HepG2 (cell line): ENCODE data around the gene HEXD. TPM values are rescaled to one million over a fixed set of nuclear protein-coding genes. Genes with fewer than 3 reads are reported as not detected.

Experiments
- AKAP8 ChIP-seq: sonication (generic); formaldehyde crosslinking; IDR thresholded peaks from 2 replicates; pipeline ENCODE4 v1.5.1; 2020; ENCODE audit warnings: mild to moderate bottlenecking, missing genetic modification reagents
- ARID2 ChIP-seq: sonication (generic); formaldehyde crosslinking; IDR thresholded peaks from 2 replicates; pipeline ENCODE4 v1.8.1; 2022; ENCODE audit warnings: mild to moderate bottlenecking, missing genetic modification reagents, borderline replicate concordance
- KDM3A ChIP-seq: IDR thresholded peaks from 2 replicates; pipeline ENCODE4 v1.6.1; 2018; ENCODE audit warnings: low read depth, missing compliant biosample characterization
- MZF1 ChIP-seq: sonication (generic); formaldehyde crosslinking; IDR thresholded peaks from 2 replicates; pipeline ENCODE4 v1.8.1; 2023; ENCODE audit warnings: mild to moderate bottlenecking, missing genetic modification reagents, borderline replicate concordance
- PLRG1 ChIP-seq: fragments of 450-650 bp; conservative IDR thresholded peaks from 2 replicates; pipeline ENCODE4 v1.6.1; 2016
- POLR2AphosphoS5 ChIP-seq: IDR thresholded peaks from 2 replicates; pipeline ENCODE4 v1.6.1; 2012; ENCODE audit warnings: low read depth, low read length
- SMC3 ChIP-seq: IDR thresholded peaks from 2 replicates; pipeline ENCODE4 v1.6.1; 2011; ENCODE audit warnings: low read length, improper control_type of control experiment
- SOX5 ChIP-seq: IDR thresholded peaks from 2 replicates; pipeline ENCODE4 v1.6.1; 2016; ENCODE audit warnings: borderline replicate concordance
- THAP9 ChIP-seq: sonication (generic); formaldehyde crosslinking; IDR thresholded peaks from 2 replicates; pipeline ENCODE4; 2020; ENCODE audit warnings: missing genetic modification reagents, mild to moderate bottlenecking, borderline replicate concordance
- YEATS4 ChIP-seq: sonication (generic); formaldehyde crosslinking; IDR thresholded peaks from 2 replicates; pipeline ENCODE4 v1.4.0; 2020; ENCODE audit warnings: missing genetic modification reagents, borderline replicate concordance
- ZNF121 ChIP-seq: sonication (generic); formaldehyde crosslinking; IDR thresholded peaks from 2 replicates; pipeline ENCODE4 v1.5.0; 2020; ENCODE audit warnings: mild to moderate bottlenecking, missing genetic modification reagents
- ZNF207 ChIP-seq: fragments of 450-650 bp; IDR thresholded peaks from 2 replicates; pipeline ENCODE4 v1.6.1; 2016; ENCODE audit warnings: antibody characterized with exemption, borderline replicate concordance
- ZNF562 ChIP-seq: sonication (generic); formaldehyde crosslinking; IDR thresholded peaks from 2 replicates; pipeline ENCODE4 v1.8.0; 2022; ENCODE audit warnings: missing genetic modification reagents, borderline replicate concordance
- ZNF639 ChIP-seq: conservative IDR thresholded peaks from 2 replicates; pipeline ENCODE4 v1.6.1; 2018; ENCODE audit warnings: missing genetic modification reagents
- ZNF644 ChIP-seq: IDR thresholded peaks from 2 replicates; pipeline ENCODE4 v1.6.1; 2016; ENCODE audit warnings: low read depth
- ZNF678 ChIP-seq: sonication (generic); formaldehyde crosslinking; IDR thresholded peaks from 2 replicates; pipeline ENCODE4 v1.4.0; 2020; ENCODE audit warnings: mild to moderate bottlenecking, missing genetic modification reagents
- ZNF775 ChIP-seq: sonication (generic); formaldehyde crosslinking; IDR thresholded peaks from 2 replicates; pipeline ENCODE4 v1.4.0; 2020; ENCODE audit warnings: missing genetic modification reagents, mild to moderate bottlenecking, moderate library complexity, borderline replicate concordance
- ZNF878 ChIP-seq: sonication (generic); formaldehyde crosslinking; IDR thresholded peaks from 2 replicates; pipeline ENCODE4 v1.8.1; 2023; ENCODE audit warnings: mild to moderate bottlenecking, missing genetic modification reagents, moderate library complexity
- ZSCAN25 ChIP-seq: sonication (generic); formaldehyde crosslinking; IDR thresholded peaks from 2 replicates; pipeline ENCODE4 v1.8.0; 2022; ENCODE audit warnings: mild to moderate bottlenecking, missing genetic modification reagents
- polyA plus RNA-seq, 8 experiments: library from polyadenylated mRNA; depleted of rRNA in 3 of 8; stranded (reverse) in 7 of 8; unstranded in 1 of 8; fragments of >200 nt; fragmentation: Illumina TruSeq in 4 of 8; extraction: Trizol in 4 of 8; gene quantifications; 2 replicates each; pipeline versions ENCODE4 v1.2.1 to v1.2.3, GENCODE V29; 2011 to 2016; ENCODE audit warnings: low read depth in 4 of 8, missing spikeins in 1 of 8, mixed read lengths in 1 of 8; ENCODE audit not compliant: insufficient read depth in 1 of 8
- total RNA-seq, 5 experiments: library from RNA; depleted of rRNA; stranded (reverse); fragments of >200 nt; fragmentation: Illumina TruSeq; extraction: Trizol; gene quantifications; 2 replicates each; pipeline ENCODE4 v1.2.3, GENCODE V29; 2016; ENCODE audit warnings: low read depth in 1 of 5
- TF ChIP-seq, protein P1 (sequence below): sonication (generic); formaldehyde crosslinking; IDR thresholded peaks from 2 replicates; pipeline ENCODE4 v1.5.0; 2020; ENCODE audit warnings: mild to moderate bottlenecking, missing genetic modification reagents, borderline replicate concordance
- TF ChIP-seq, protein P2 (sequence below): IDR thresholded peaks from 2 replicates; pipeline ENCODE4 v1.6.1; 2012; ENCODE audit warnings: inconsistent platforms
- TF ChIP-seq, protein P3 (sequence below): IDR thresholded peaks from 2 replicates; pipeline ENCODE4 v1.6.1; 2016

The HEXD gene
- total and polyA plus RNA-seq, 2 of the 13 experiments (the other 11 are each of a cell fraction or from before 2014, with no cell fraction given), result 22.3 to 41.8 TPM

- TF ChIP-seq, protein P1, sequence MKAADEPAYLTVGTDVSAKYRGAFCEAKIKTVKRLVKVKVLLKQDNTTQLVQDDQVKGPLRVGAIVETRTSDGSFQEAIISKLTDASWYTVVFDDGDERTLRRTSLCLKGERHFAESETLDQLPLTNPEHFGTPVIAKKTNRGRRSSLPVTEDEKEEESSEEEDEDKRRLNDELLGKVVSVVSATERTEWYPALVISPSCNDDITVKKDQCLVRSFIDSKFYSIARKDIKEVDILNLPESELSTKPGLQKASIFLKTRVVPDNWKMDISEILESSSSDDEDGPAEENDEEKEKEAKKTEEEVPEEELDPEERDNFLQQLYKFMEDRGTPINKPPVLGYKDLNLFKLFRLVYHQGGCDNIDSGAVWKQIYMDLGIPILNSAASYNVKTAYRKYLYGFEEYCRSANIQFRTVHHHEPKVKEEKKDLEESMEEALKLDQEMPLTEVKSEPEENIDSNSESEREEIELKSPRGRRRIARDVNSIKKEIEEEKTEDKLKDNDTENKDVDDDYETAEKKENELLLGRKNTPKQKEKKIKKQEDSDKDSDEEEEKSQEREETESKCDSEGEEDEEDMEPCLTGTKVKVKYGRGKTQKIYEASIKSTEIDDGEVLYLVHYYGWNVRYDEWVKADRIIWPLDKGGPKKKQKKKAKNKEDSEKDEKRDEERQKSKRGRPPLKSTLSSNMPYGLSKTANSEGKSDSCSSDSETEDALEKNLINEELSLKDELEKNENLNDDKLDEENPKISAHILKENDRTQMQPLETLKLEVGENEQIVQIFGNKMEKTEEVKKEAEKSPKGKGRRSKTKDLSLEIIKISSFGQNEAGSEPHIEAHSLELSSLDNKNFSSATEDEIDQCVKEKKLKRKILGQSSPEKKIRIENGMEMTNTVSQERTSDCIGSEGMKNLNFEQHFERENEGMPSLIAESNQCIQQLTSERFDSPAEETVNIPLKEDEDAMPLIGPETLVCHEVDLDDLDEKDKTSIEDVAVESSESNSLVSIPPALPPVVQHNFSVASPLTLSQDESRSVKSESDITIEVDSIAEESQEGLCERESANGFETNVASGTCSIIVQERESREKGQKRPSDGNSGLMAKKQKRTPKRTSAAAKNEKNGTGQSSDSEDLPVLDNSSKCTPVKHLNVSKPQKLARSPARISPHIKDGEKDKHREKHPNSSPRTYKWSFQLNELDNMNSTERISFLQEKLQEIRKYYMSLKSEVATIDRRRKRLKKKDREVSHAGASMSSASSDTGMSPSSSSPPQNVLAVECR (CRISPR knock-in tag), result peak; percentile 99
- TF ChIP-seq YEATS4 (CRISPR knock-in tag) (peak; percentile 88), AKAP8 (peak; percentile 91), ZNF207 (no peak), ZNF878 (CRISPR knock-in tag) (no peak; the same call in 1 of the 2 replicates), POLR2AphosphoS5 (peak; percentile 92), ZNF562 (CRISPR knock-in tag) (no peak), ZNF775 (no peak), PLRG1 (no peak), ZSCAN25 (CRISPR knock-in tag) (no peak), ZNF678 (CRISPR knock-in tag) (no peak), ARID2 (CRISPR knock-in tag) (peak; percentile 88), KDM3A (CRISPR knock-in tag) (no peak), ZNF639 (CRISPR knock-in tag) (peak; percentile 93), ZNF644 (CRISPR knock-in tag) (no peak), MZF1 (CRISPR knock-in tag) (no peak), THAP9 (CRISPR knock-in tag) (no peak), ZNF121 (CRISPR knock-in tag) (no peak), SMC3 (no peak), SOX5 (CRISPR knock-in tag) (peak; percentile 56; the same call in 1 of the 2 replicates)
- TF ChIP-seq, protein P2, sequence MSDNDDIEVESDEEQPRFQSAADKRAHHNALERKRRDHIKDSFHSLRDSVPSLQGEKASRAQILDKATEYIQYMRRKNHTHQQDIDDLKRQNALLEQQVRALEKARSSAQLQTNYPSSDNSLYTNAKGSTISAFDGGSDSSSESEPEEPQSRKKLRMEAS, result peak; percentile 81
- TF ChIP-seq, protein P3, sequence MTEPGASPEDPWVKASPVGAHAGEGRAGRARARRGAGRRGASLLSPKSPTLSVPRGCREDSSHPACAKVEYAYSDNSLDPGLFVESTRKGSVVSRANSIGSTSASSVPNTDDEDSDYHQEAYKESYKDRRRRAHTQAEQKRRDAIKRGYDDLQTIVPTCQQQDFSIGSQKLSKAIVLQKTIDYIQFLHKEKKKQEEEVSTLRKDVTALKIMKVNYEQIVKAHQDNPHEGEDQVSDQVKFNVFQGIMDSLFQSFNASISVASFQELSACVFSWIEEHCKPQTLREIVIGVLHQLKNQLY (CRISPR knock-in tag), result peak; percentile 47; the same call in 1 of the 2 replicates
These were observed 32.4 kb downstream of the HEXD start, which contains the start of gene CYBC1 (continued) for GRCh38 chr17:82450357-82451106.
